H9 (cell line): ENCODE measurements around the gene DPRX. TPM values are rescaled to one million over a fixed set of nuclear protein-coding genes. Genes with fewer than 3 reads are reported as not detected.

ENCODE experiments used
- DNase-seq: peaks from one replicate; pipeline ENCODE4 v3.0.0-alpha.2; 2017
- H2AFZ ChIP-seq: one replicate; pipeline ENCODE4 v1.6.1; 2013; ENCODE audit warnings: mild to moderate bottlenecking, low read length, control low read depth, moderate library complexity
- H2AK5ac ChIP-seq: 2 replicates; pipeline ENCODE4 v1.6.1; 2013; ENCODE audit warnings: low read length, control low read depth, mixed read lengths; ENCODE audit not compliant: insufficient read length
- H2BK120ac ChIP-seq: one replicate; pipeline ENCODE4 v1.6.1; 2013; ENCODE audit warnings: low read depth, mild to moderate bottlenecking, low read length, control low read depth, inconsistent platforms; ENCODE audit not compliant: poor library complexity, severe bottlenecking
- H2BK12ac ChIP-seq: 2 replicates; pipeline ENCODE4 v1.6.1; 2013; ENCODE audit warnings: low read length, control low read depth, mixed read lengths, low read depth; ENCODE audit not compliant: insufficient read length
- H2BK15ac ChIP-seq: 2 replicates; pipeline ENCODE4 v1.6.1; 2013; ENCODE audit warnings: low read depth, low read length, control low read depth
- H2BK20ac ChIP-seq: one replicate; pipeline ENCODE4 v1.6.1; 2013; ENCODE audit warnings: low read depth, mild to moderate bottlenecking, low read length, control low read depth, inconsistent platforms; ENCODE audit not compliant: poor library complexity, severe bottlenecking
- H2BK5ac ChIP-seq: 2 replicates; pipeline ENCODE4 v1.6.1; 2013; ENCODE audit warnings: low read length, control low read depth, mixed read lengths; ENCODE audit not compliant: insufficient read length
- H3K14ac ChIP-seq: 2 replicates; pipeline ENCODE4 v1.6.1; 2013; ENCODE audit warnings: low read length, control low read depth; ENCODE audit not compliant: insufficient read depth
- H3K18ac ChIP-seq: 2 replicates; pipeline ENCODE4 v1.6.1; 2013; ENCODE audit warnings: low read depth, mild to moderate bottlenecking, mixed read lengths, low read length, control low read depth; ENCODE audit not compliant: insufficient read length
- H3K23ac ChIP-seq: 2 replicates; pipeline ENCODE4 v1.6.1; 2013; ENCODE audit warnings: low read length, control low read depth, mixed read lengths, low read depth; ENCODE audit not compliant: insufficient read length
- H3K23me2 ChIP-seq: 2 replicates; pipeline ENCODE4 v1.6.1; 2013; ENCODE audit warnings: low read depth, mild to moderate bottlenecking, mixed read lengths, low read length, control low read depth; ENCODE audit not compliant: insufficient read length, poor library complexity, severe bottlenecking
- H3K27ac ChIP-seq: 2 replicates; pipeline ENCODE4 v1.5.1; 2013; ENCODE audit warnings: low read length, control low read depth, mixed read lengths, low read depth; ENCODE audit not compliant: insufficient read length
- H3K27me3 ChIP-seq: 2 replicates; pipeline ENCODE4 v1.6.1; 2013; ENCODE audit warnings: low read length, control low read depth, inconsistent platforms; ENCODE audit not compliant: insufficient read depth
- H3K4ac ChIP-seq: 2 replicates; pipeline ENCODE4 v1.6.1; 2013; ENCODE audit warnings: low read depth, mild to moderate bottlenecking, control low read depth, inconsistent platforms, low read length, moderate library complexity
- H3K4me1 ChIP-seq: 2 replicates; pipeline ENCODE4 v1.6.1; 2013; ENCODE audit warnings: low read length, control low read depth, inconsistent platforms; ENCODE audit not compliant: insufficient read depth
- H3K4me2 ChIP-seq: 2 replicates; pipeline ENCODE4 v1.6.1; 2013; ENCODE audit warnings: low read length, control low read depth, mixed read lengths; ENCODE audit not compliant: insufficient read length, insufficient read depth
- H3K56ac ChIP-seq: 2 replicates; pipeline ENCODE4 v1.6.1; 2013; ENCODE audit warnings: low read depth, mild to moderate bottlenecking, mixed read lengths, low read length, control low read depth; ENCODE audit not compliant: insufficient read length
- H3K79me1 ChIP-seq: 2 replicates; pipeline ENCODE4 v1.6.1; 2013; ENCODE audit warnings: low read depth, mild to moderate bottlenecking, moderate library complexity, low read length, control low read depth, inconsistent platforms; ENCODE audit not compliant: insufficient read depth, poor library complexity, severe bottlenecking
- H3K79me2 ChIP-seq: 2 replicates; pipeline ENCODE4 v1.6.1; 2013; ENCODE audit warnings: low read length, control low read depth, inconsistent platforms; ENCODE audit not compliant: insufficient read depth
- H3K9ac ChIP-seq: 2 replicates; pipeline ENCODE4 v1.6.1; 2013; ENCODE audit warnings: low read length, control low read depth, mixed read lengths; ENCODE audit not compliant: insufficient read length; ENCODE audit errors: extremely low read depth
- H3K9me3 ChIP-seq: one replicate; pipeline ENCODE4 v1.6.1; 2013; ENCODE audit warnings: low read depth, low read length, inconsistent platforms; ENCODE audit not compliant: control insufficient read depth
- H3T11ph ChIP-seq: one replicate; pipeline ENCODE4 v1.6.1; 2013; ENCODE audit warnings: mild to moderate bottlenecking, low read length, control low read depth, inconsistent platforms
- H4K20me1 ChIP-seq: one replicate; pipeline ENCODE4 v1.6.1; 2013; ENCODE audit not compliant: control insufficient read depth, insufficient read length, insufficient read depth
- H4K5ac ChIP-seq: 2 replicates; pipeline ENCODE4 v1.6.1; 2013; ENCODE audit warnings: low read depth, mild to moderate bottlenecking, mixed read lengths, low read length, control low read depth; ENCODE audit not compliant: insufficient read length
- H4K8ac ChIP-seq: replicated peaks from 2 replicates; pipeline ENCODE4 v1.6.1; 2013; ENCODE audit warnings: low read length, control low read depth, mixed read lengths, low read depth; ENCODE audit not compliant: insufficient read length
- H4K91ac ChIP-seq: 2 replicates; pipeline ENCODE4 v1.6.1; 2013; ENCODE audit warnings: low read depth, mild to moderate bottlenecking, moderate library complexity, mixed read lengths, low read length, control low read depth; ENCODE audit not compliant: insufficient read length
- H3K27ac Mint-ChIP-seq, 3 experiments: 2 replicates in 2 of 3; 3 replicates in 1 of 3; pipeline ENCODE4 v1.8.0; 2020 to 2021; ENCODE audit warnings: mixed read lengths in 3 of 3, mild to moderate bottlenecking in 1 of 3, moderate library complexity in 1 of 3
- H3K27me3 Mint-ChIP-seq: 2 replicates; pipeline ENCODE4 v1.8.0; 2021; ENCODE audit warnings: low read depth, mild to moderate bottlenecking, moderate library complexity, mixed read lengths
- H3K36me3 Mint-ChIP-seq, 3 experiments: 2 replicates in 2 of 3; 3 replicates in 1 of 3; pipeline ENCODE4 v1.8.0; 2020 to 2021; ENCODE audit warnings: low read depth in 3 of 3, mixed read lengths in 3 of 3; ENCODE audit not compliant: insufficient read depth in 1 of 3
- H3K4me1 Mint-ChIP-seq, 2 experiments: 2 replicates each; pipeline ENCODE4 v1.8.0; 2020; ENCODE audit warnings: mixed read lengths in 2 of 2
- H3K4me3 Mint-ChIP-seq, 2 experiments: 2 replicates in 1 of 2; 3 replicates in 1 of 2; pipeline ENCODE4 v1.8.0; 2020 to 2021; ENCODE audit warnings: mild to moderate bottlenecking in 2 of 2, mixed read lengths in 2 of 2, moderate library complexity in 1 of 2
- H3K9me3 Mint-ChIP-seq, 2 experiments: 2 replicates in 1 of 2; 3 replicates in 1 of 2; pipeline ENCODE4 v1.8.0; 2020; ENCODE audit warnings: mild to moderate bottlenecking in 2 of 2, mixed read lengths in 2 of 2, moderate library complexity in 1 of 2
- WGBS: extraction: QIAGEN DNeasy Blood & Tissue Kit; methylation state at CpG from one replicate; pipeline ENCODE4 v1.1.7; 2013; ENCODE audit warnings: missing lambda C conversion rate, low lambda C conversion rate, mixed read lengths; ENCODE audit not compliant: insufficient read length; ENCODE audit errors: extremely low coverage; 5-methylcytosine and 5-hydroxymethylcytosine counted together
- total RNA-seq: library from RNA; stranded (reverse); gene quantifications from 2 replicates; pipeline ENCODE4 v1.2.1, GENCODE V29; 2021
- TF ChIP-seq, protein P1 (sequence below): fragments of 200-600 bp; sonication (generic); conservative IDR thresholded peaks from 3 replicates; pipeline ENCODE4 v1.8.0; 2021; ENCODE audit warnings: antibody characterized with exemption, mild to moderate bottlenecking

DPRX gene
- total RNA-seq, 1 experiment from 2014 or later = not detected

DNA sequence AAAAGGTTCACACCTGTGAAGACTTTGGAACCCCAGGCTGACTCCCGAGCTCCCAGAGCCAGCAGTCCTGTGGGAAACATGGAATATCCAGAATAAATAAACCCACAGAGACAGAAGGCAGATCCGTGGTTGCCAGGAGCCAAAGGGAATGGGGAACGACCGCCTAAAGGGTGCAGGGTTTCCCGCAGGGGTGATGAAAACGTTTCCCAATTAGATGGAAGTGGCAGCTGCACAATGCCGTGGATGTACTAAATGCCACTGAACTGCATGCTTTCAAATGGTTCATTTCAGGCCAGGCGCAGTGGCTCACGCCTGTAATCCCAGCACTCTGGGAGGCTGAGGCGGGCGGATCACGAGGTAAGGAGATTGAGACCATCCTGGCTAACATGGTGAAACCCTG is 23.4 kb upstream of the DPRX start:
- no peak for DNase-seq
- Histone ChIP-seq H3K23me2 (no peaks in the 10 kb centered on the region), H4K8ac (no peak overlapping the region), H2BK5ac (no peak overlapping the region), H3K4ac (no peak overlapping the region), H3K27me3 (no peaks in the 10 kb centered on the region), H4K91ac (no peak overlapping the region), H2BK120ac (no peak overlapping the region), H3K9ac (no peak overlapping the region), H2BK15ac (no peak overlapping the region), H3K56ac (no peak overlapping the region), H3K14ac (no peak overlapping the region), H3K79me1 (no peaks in the 10 kb centered on the region), H3K4me1 (peaks cover 3% of the 10 kb centered on the region; the same call in 1 of the 2 replicates), H3K18ac (no peak overlapping the region), H2AK5ac (no peak overlapping the region), H4K5ac (no peak overlapping the region), H3K79me2 (no peaks in the 10 kb centered on the region), H2BK20ac (no peak overlapping the region), H2BK12ac (no peak overlapping the region), H3T11ph (no peak overlapping the region), H3K27ac (no peak overlapping the region), H3K4me2 (no peak overlapping the region), H4K20me1 (no peaks in the 10 kb centered on the region), H3K23ac (no peak overlapping the region), H3K9me3 (no peaks in the 10 kb centered on the region), H2AFZ (no peak overlapping the region)
- Mint-ChIP-seq H3K4me1 (peaks cover 26 to 31% of the 10 kb centered on the region in 2 experiments), H3K36me3 (no peaks in the 10 kb centered on the region), H3K4me3 (no peak overlapping the region), H3K9me3 (no peaks in the 10 kb centered on the region; a peak in 1 of 5 replicates), H3K27ac (no peak overlapping the region), H3K27me3 (no peaks in the 10 kb centered on the region)
- no CpG with 5 or more reads among the region's 12 CpGs for WGBS
- TF ChIP-seq, protein P1, sequence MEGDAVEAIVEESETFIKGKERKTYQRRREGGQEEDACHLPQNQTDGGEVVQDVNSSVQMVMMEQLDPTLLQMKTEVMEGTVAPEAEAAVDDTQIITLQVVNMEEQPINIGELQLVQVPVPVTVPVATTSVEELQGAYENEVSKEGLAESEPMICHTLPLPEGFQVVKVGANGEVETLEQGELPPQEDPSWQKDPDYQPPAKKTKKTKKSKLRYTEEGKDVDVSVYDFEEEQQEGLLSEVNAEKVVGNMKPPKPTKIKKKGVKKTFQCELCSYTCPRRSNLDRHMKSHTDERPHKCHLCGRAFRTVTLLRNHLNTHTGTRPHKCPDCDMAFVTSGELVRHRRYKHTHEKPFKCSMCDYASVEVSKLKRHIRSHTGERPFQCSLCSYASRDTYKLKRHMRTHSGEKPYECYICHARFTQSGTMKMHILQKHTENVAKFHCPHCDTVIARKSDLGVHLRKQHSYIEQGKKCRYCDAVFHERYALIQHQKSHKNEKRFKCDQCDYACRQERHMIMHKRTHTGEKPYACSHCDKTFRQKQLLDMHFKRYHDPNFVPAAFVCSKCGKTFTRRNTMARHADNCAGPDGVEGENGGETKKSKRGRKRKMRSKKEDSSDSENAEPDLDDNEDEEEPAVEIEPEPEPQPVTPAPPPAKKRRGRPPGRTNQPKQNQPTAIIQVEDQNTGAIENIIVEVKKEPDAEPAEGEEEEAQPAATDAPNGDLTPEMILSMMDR = no peak
